Osteocyte (in vitro differentiated cells): ENCODE results near the gene ETV3L. TPM values are rescaled to one million over a fixed set of nuclear protein-coding genes. Genes with fewer than 3 reads are reported as not detected.
A peak's percentile ranks its signal among the peaks of the same experiment; 100 is the strongest.
"Not testable (repeated sequence)": the region's sequence is repeated elsewhere in the genome, so short reads cannot be mapped to it uniquely, and the experiment has no call there.

Experiments
- DNase-seq: peaks from one replicate; pipeline ENCODE4 v3.0.0; 2021; ENCODE audit warnings: mixed read lengths; ENCODE audit not compliant: unreplicated experiment; ENCODE audit errors: extremely low spot score
- H3K27ac Mint-ChIP-seq: one replicate; pipeline ENCODE4 v1.8.0; 2021; ENCODE audit warnings: mild to moderate bottlenecking, mixed read lengths; ENCODE audit not compliant: unreplicated experiment
- H3K27me3 Mint-ChIP-seq: one replicate; pipeline ENCODE4 v1.8.0; 2021; ENCODE audit warnings: mixed read lengths; ENCODE audit not compliant: unreplicated experiment
- H3K36me3 Mint-ChIP-seq: one replicate; pipeline ENCODE4 v1.8.0; 2021; ENCODE audit warnings: mixed read lengths; ENCODE audit not compliant: unreplicated experiment
- H3K4me1 Mint-ChIP-seq: one replicate; pipeline ENCODE4 v1.8.0; 2021; ENCODE audit warnings: mixed read lengths; ENCODE audit not compliant: unreplicated experiment
- H3K4me3 Mint-ChIP-seq: one replicate; pipeline ENCODE4 v1.8.0; 2021; ENCODE audit warnings: mild to moderate bottlenecking, moderate library complexity, mixed read lengths; ENCODE audit not compliant: unreplicated experiment
- H3K9me3 Mint-ChIP-seq: one replicate; pipeline ENCODE4 v1.8.0; 2021; ENCODE audit warnings: mixed read lengths; ENCODE audit not compliant: unreplicated experiment
- CTCF ChIP-seq: fragments of 200-600 bp; sonication (generic); IDR thresholded peaks from 2 replicates; pipeline ENCODE4 v1.5.0; 2021; ENCODE audit warnings: antibody characterized with exemption, mild to moderate bottlenecking, moderate library complexity
- total RNA-seq: library from RNA; stranded (reverse); gene quantifications from 2 replicates; pipeline ENCODE4 v1.2.1, GENCODE V29; 2021

Gene ETV3L
- total RNA-seq, 1 donor from 2014 or later = not detected

GRCh38 chr1:157073944-157074685, 25.5 kb downstream of the ETV3L start:
- Mint-ChIP-seq H3K27ac (no peak overlapping the region), H3K27me3 (peaks cover 27% of the 10 kb centered on the region), H3K4me1 (no peaks in the 10 kb centered on the region), H3K9me3 (no peaks in the 10 kb centered on the region), H3K4me3 (no peak overlapping the region), H3K36me3 (no peaks in the 10 kb centered on the region)
- peak; percentile 57 for TF ChIP-seq CTCF
- DNase-seq = no peak

GRCh38 chr1:157069601-157070000, 30.0 kb downstream of the ETV3L start:
- DNase-seq = no peak
- no peaks in the 10 kb centered on the region for H3K9me3 Mint-ChIP-seq
- peaks cover 46% of the 10 kb centered on the region for H3K27me3 Mint-ChIP-seq
- no peaks in the 10 kb centered on the region for H3K36me3 Mint-ChIP-seq
- H3K27ac Mint-ChIP-seq = no peak overlapping the region
- no peak for TF ChIP-seq CTCF
- H3K4me3 Mint-ChIP-seq = no peak overlapping the region
- H3K4me1 Mint-ChIP-seq = no peaks in the 10 kb centered on the region

- H3K36me3 Mint-ChIP-seq, H3K4me3 Mint-ChIP-seq, H3K4me1 Mint-ChIP-seq, H3K27ac Mint-ChIP-seq, DNase-seq: not testable (repeated sequence)
- Mint-ChIP-seq H3K27me3 (peaks cover 73% of the 10 kb centered on the region), H3K9me3 (peaks cover 16% of the 10 kb centered on the region)
Measured at GRCh38 chr1:157059241-157059640, 40.4 kb downstream of the ETV3L start.

GRCh38 chr1:157056269-157056668, 43.3 kb downstream of the ETV3L start:
- H3K4me1 Mint-ChIP-seq = no peaks in the 10 kb centered on the region
- DNase-seq = no peak
- peaks cover 75% of the 10 kb centered on the region for H3K27me3 Mint-ChIP-seq
- no peak overlapping the region for H3K4me3 Mint-ChIP-seq
- TF ChIP-seq CTCF = no peak
- H3K27ac Mint-ChIP-seq = no peak overlapping the region
- H3K36me3 Mint-ChIP-seq = peaks cover 2% of the 10 kb centered on the region
- H3K9me3 Mint-ChIP-seq = peaks cover 16% of the 10 kb centered on the region

- not testable (repeated sequence) for H3K36me3 Mint-ChIP-seq, H3K27ac Mint-ChIP-seq, H3K4me3 Mint-ChIP-seq, H3K4me1 Mint-ChIP-seq, DNase-seq
- peaks cover 75% of the 10 kb centered on the region for H3K27me3 Mint-ChIP-seq
- H3K9me3 Mint-ChIP-seq = peaks cover 12% of the 10 kb centered on the region
Measured at GRCh38 chr1:157055729-157056128, 43.9 kb downstream of the ETV3L start.

GRCh38 chr1:157050836-157051235, 48.8 kb downstream of the ETV3L start:
- Mint-ChIP-seq H3K27me3 (peaks cover 55% of the 10 kb centered on the region), H3K36me3 (peaks cover 2% of the 10 kb centered on the region), H3K4me3 (no peak overlapping the region), H3K27ac (no peak overlapping the region), H3K4me1 (peaks cover 3% of the 10 kb centered on the region), H3K9me3 (peaks cover 10% of the 10 kb centered on the region)
- no peak for TF ChIP-seq CTCF
- DNase-seq = no peak
